ENCODE data around the gene CCSER2. TPM values are rescaled to one million over a fixed set of nuclear protein-coding genes. Genes with fewer than 3 reads are reported as not detected.

Gene CCSER2
- total RNA-seq, 2 experiments from 2014 or later = 77.8 to 78.8 TPM

- H3K4me3 Mint-ChIP-seq = no peak overlapping the region
- H3K4me1 Mint-ChIP-seq (ENCODE audit: low read depth) = peaks cover 6% of the 10 kb centered on the region
- H3K27ac Mint-ChIP-seq = no peak overlapping the region
- ATAC-seq (no peak), DNase-seq (no peak)
- POLR2A ChIA-PET = interaction anchor here (1.0 kb wide), 1 partner anchor 303 kb away, joined by 3 read pairs; no protein-coding TSS in a partner anchor
- H3K9me3 Mint-ChIP-seq (ENCODE audit: insufficient read depth) = no peaks in the 10 kb centered on the region
- peaks cover 20% of the 10 kb centered on the region for H3K27me3 Mint-ChIP-seq (ENCODE audit: low read depth)
- no peaks in the 10 kb centered on the region for H3K36me3 Mint-ChIP-seq (ENCODE audit: low read depth)
- CTCF ChIA-PET = interaction anchor here (1.0 kb wide), 3 partner anchors 113 to 276 kb away, joined by 3 read pairs; no protein-coding TSS in a partner anchor
These were observed 214.4 kb downstream of the CCSER2 start for GRCh38 chr10:84542522-84543490.

DNA sequence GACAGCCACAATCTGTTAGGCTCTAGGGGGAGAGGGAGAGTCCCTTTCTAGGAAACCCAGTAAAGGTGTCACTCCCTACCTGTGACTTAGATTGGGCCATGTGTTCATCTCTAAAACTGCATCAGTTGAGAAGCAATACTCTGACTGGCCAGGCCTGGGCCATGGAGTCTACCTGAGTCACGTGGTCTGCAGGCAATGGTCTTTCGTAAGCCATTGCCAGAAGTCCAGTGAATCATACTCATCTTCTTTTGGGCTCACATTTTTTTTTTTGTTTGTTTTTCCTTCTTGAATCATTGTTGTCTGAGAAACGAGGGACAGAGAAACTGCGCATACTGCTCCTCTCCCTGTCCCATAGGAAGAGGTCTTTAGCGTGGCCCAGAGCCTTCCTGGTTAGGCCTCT is 215.6 kb downstream of the CCSER2 start:
- H3K4me1 Mint-ChIP-seq (ENCODE audit: low read depth) = peaks cover 6% of the 10 kb centered on the region
- no peak for DNase-seq
- ATAC-seq = no peak
- H3K4me3 Mint-ChIP-seq = no peak overlapping the region
- H3K9me3 Mint-ChIP-seq (ENCODE audit: insufficient read depth) = no peaks in the 10 kb centered on the region
- no peaks in the 10 kb centered on the region for H3K36me3 Mint-ChIP-seq (ENCODE audit: low read depth)
- peaks cover 23% of the 10 kb centered on the region for H3K27me3 Mint-ChIP-seq (ENCODE audit: low read depth)
- ChIA-PET CTCF (no interaction called here), POLR2A (no interaction called here)
- no peak overlapping the region for H3K27ac Mint-ChIP-seq

DNA sequence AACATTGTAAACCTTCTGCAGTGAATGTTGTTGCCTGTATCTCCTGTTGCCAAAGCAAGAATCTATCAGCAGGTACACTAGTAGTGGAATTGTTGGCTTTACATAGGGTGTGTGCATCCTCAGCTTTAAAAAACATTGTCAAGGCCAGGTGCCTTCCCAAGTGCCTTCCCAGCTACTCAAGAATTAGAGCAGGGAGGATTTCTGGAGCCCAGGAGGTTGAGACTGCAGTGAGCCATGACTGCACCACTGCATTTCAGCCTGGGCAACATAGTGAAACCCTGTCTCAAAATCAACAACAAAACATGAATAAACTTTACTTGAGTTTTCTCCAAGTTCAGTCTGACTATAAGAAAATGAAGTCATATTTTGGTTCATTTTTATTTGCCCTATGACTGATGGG is 217.3 kb downstream of the CCSER2 start:
- no peak for DNase-seq

DNA sequence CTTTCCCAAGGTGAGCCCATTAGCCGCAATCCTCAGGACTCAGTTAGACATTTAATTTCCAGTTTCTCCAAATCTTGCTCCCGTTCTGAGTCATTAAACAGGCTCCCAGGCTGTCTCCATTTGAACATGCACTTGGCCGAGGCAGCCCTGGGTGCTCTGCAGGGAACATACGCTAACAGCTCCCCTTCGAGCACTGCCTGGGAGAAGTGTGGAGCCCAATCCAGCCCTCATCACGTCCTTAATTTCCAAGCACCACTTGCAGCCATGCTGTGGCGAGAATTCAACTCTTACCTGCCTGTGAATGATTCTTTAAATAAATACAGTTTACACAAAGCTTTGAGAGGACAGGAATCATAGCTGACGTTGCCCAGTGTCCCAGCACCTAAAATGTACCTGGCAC is 218.2 kb downstream of the CCSER2 start:
- Mint-ChIP-seq H3K27ac (no peak overlapping the region), H3K36me3 (ENCODE audit: low read depth) (no peaks in the 10 kb centered on the region), H3K27me3 (ENCODE audit: low read depth) (peaks cover 13% of the 10 kb centered on the region), H3K4me3 (no peak overlapping the region), H3K9me3 (ENCODE audit: insufficient read depth) (no peaks in the 10 kb centered on the region), H3K4me1 (ENCODE audit: low read depth) (no peaks in the 10 kb centered on the region)
- no peak for ATAC-seq
- POLR2A ChIA-PET = no interaction called here
- CTCF ChIA-PET = interaction anchor here (7.7 kb wide), 1 partner anchor 9 kb away, joined by 47 read pairs; no protein-coding TSS in a partner anchor
- DNase-seq = no peak

More for the DNA sequence above, 217.3 kb downstream of the CCSER2 start:
- Mint-ChIP-seq H3K4me1 (ENCODE audit: low read depth) (peaks cover 4% of the 10 kb centered on the region), H3K9me3 (ENCODE audit: insufficient read depth) (no peaks in the 10 kb centered on the region), H3K36me3 (ENCODE audit: low read depth) (no peaks in the 10 kb centered on the region), H3K27ac (no peak overlapping the region), H3K27me3 (ENCODE audit: low read depth) (peaks cover 17% of the 10 kb centered on the region), H3K4me3 (no peak overlapping the region)
- ChIA-PET POLR2A (no interaction called here), CTCF (interaction anchor here (7.7 kb wide), 1 partner anchor 8 kb away, joined by 47 read pairs; no protein-coding TSS in a partner anchor)
- ATAC-seq = no peak

DNA sequence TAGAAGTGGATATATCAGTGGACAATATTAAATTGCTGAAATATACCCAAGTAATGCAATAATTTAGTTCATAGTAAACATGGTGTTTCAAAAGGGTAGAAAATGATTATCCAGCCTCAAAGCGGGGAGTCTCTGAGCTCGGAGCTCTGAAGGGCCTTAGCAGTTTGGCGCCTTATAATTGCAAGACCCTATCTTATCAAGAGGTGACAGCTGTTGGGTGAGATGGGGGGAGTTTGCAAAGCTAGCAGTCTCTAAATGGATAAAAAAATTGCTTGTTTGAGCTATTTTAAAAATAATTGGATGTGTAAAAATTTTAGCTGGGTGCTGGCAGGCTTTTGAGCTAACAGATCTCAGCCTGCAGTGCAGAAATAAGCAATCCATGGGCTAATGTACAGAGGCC is 219.2 kb downstream of the CCSER2 start:
- POLR2A ChIA-PET = no interaction called here
- no peaks in the 10 kb centered on the region for H3K36me3 Mint-ChIP-seq (ENCODE audit: low read depth)

GRCh38 chr10:84548869-84549268 is 220.5 kb downstream of the CCSER2 start:
- no peak overlapping the region for H3K4me3 Mint-ChIP-seq
- ATAC-seq (no peak), DNase-seq (no peak)
- H3K27me3 Mint-ChIP-seq (ENCODE audit: low read depth) = peaks cover 10% of the 10 kb centered on the region
- no peaks in the 10 kb centered on the region for H3K4me1 Mint-ChIP-seq (ENCODE audit: low read depth)
- no peaks in the 10 kb centered on the region for H3K9me3 Mint-ChIP-seq (ENCODE audit: insufficient read depth)
- no peak overlapping the region for H3K27ac Mint-ChIP-seq
- CTCF ChIA-PET = interaction anchor here (0.6 to 7.7 kb wide), 6 partner anchors 8 to 281 kb away, joined by 3 to 47 read pairs (median 3); no protein-coding TSS in a partner anchor
- POLR2A ChIA-PET = no interaction called here
- no peaks in the 10 kb centered on the region for H3K36me3 Mint-ChIP-seq (ENCODE audit: low read depth)

More for the DNA sequence above, 219.2 kb downstream of the CCSER2 start:
- ATAC-seq = no peak
- no peak overlapping the region for H3K4me3 Mint-ChIP-seq
- H3K9me3 Mint-ChIP-seq (ENCODE audit: insufficient read depth) = no peaks in the 10 kb centered on the region
- no peak overlapping the region for H3K27ac Mint-ChIP-seq
- H3K4me1 Mint-ChIP-seq (ENCODE audit: low read depth) = no peaks in the 10 kb centered on the region
- CTCF ChIA-PET = interaction anchor here (1.0 to 7.7 kb wide), 2 partner anchors 10 kb away, joined by 4 to 47 read pairs; no protein-coding TSS in a partner anchor
- no peak for DNase-seq
- peaks cover 10% of the 10 kb centered on the region for H3K27me3 Mint-ChIP-seq (ENCODE audit: low read depth)

GRCh38 chr10:84549368-84550165 is 221.2 kb downstream of the CCSER2 start:
- CTCF ChIA-PET = interaction anchor here (0.6 to 7.7 kb wide), 5 partner anchors 8 to 66 kb away, joined by 3 to 47 read pairs (median 3); no protein-coding TSS in a partner anchor
- POLR2A ChIA-PET = no interaction called here
- Mint-ChIP-seq H3K27ac (no peak overlapping the region), H3K4me1 (ENCODE audit: low read depth) (no peaks in the 10 kb centered on the region), H3K36me3 (ENCODE audit: low read depth) (no peaks in the 10 kb centered on the region), H3K27me3 (ENCODE audit: low read depth) (peaks cover 10% of the 10 kb centered on the region), H3K9me3 (ENCODE audit: insufficient read depth) (no peaks in the 10 kb centered on the region), H3K4me3 (no peak overlapping the region)
- ATAC-seq (no peak), DNase-seq (no peak)

GRCh38 chr10:84550756-84551436 is 222.5 kb downstream of the CCSER2 start:
- ChIA-PET CTCF (interaction anchor here (2.3 to 7.7 kb wide), 2 partner anchors 10 to 14 kb away, joined by 8 to 47 read pairs; no protein-coding TSS in a partner anchor), POLR2A (interaction anchor here (0.6 kb wide), 1 partner anchor 169 kb away, joined by 3 read pairs; no protein-coding TSS in a partner anchor)
- Mint-ChIP-seq H3K9me3 (ENCODE audit: insufficient read depth) (no peaks in the 10 kb centered on the region), H3K27ac (no peak overlapping the region), H3K4me3 (no peak overlapping the region), H3K27me3 (ENCODE audit: low read depth) (peaks cover 10% of the 10 kb centered on the region), H3K4me1 (ENCODE audit: low read depth) (no peaks in the 10 kb centered on the region), H3K36me3 (ENCODE audit: low read depth) (no peaks in the 10 kb centered on the region)
- DNase-seq (no peak), ATAC-seq (no peak)

DNA sequence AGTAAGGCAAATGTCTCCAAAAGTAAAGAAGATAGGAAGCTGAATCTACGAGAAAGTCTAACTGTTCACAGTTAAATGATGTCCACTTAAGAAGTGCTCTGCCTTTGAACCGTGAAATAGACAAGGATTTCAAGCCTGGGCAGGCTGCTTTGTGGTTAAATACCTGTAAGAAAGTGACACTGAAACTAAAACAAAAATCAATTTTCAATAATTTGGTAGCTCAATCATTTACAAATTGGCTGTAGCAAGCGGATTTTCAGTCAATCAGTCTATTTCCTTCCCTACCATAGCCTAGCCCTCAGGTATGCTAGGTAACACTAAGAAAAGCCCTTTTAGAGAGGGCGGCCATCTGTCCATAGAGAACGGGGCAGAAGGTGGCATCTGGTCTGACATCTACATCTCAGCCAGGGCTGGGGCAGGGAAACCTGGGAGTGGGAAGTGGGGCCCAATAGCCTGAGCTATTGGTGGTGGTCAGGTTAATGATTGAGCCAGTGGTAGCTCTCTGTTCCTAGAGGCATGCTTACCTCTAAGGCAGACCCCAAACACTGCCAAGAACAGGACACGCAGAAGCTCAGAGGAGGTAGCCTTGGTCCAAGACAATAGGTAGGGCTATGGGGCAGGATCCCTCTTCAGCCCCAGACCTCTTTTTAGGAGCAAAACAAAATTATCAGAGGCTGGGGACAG is 223.2 kb downstream of the CCSER2 start:
- H3K4me3 Mint-ChIP-seq = no peak overlapping the region
- no peak overlapping the region for H3K27ac Mint-ChIP-seq
- ChIA-PET POLR2A (no interaction called here), CTCF (interaction anchor here (1.3 to 7.7 kb wide), 2 partner anchors 11 to 14 kb away, joined by 4 to 47 read pairs; no protein-coding TSS in a partner anchor)
- no peaks in the 10 kb centered on the region for H3K9me3 Mint-ChIP-seq (ENCODE audit: insufficient read depth)
- ATAC-seq = no peak
- peaks cover 10% of the 10 kb centered on the region for H3K27me3 Mint-ChIP-seq (ENCODE audit: low read depth)
- no peaks in the 10 kb centered on the region for H3K4me1 Mint-ChIP-seq (ENCODE audit: low read depth)
- no peak for DNase-seq
- no peaks in the 10 kb centered on the region for H3K36me3 Mint-ChIP-seq (ENCODE audit: low read depth)

- POLR2A ChIA-PET = no interaction called here
- Mint-ChIP-seq H3K27me3 (ENCODE audit: low read depth) (peaks cover 10% of the 10 kb centered on the region), H3K27ac (no peak overlapping the region), H3K4me3 (no peak overlapping the region), H3K4me1 (ENCODE audit: low read depth) (no peaks in the 10 kb centered on the region), H3K9me3 (ENCODE audit: insufficient read depth) (no peaks in the 10 kb centered on the region), H3K36me3 (ENCODE audit: low read depth) (no peaks in the 10 kb centered on the region)
- DNase-seq (no peak), ATAC-seq (no peak)
- CTCF ChIA-PET = interaction anchor here (1.3 to 7.7 kb wide), 2 partner anchors 12 to 15 kb away, joined by 4 to 47 read pairs; no protein-coding TSS in a partner anchor
These were observed 224.1 kb downstream of the CCSER2 start for GRCh38 chr10:84552478-84552877.

DNA sequence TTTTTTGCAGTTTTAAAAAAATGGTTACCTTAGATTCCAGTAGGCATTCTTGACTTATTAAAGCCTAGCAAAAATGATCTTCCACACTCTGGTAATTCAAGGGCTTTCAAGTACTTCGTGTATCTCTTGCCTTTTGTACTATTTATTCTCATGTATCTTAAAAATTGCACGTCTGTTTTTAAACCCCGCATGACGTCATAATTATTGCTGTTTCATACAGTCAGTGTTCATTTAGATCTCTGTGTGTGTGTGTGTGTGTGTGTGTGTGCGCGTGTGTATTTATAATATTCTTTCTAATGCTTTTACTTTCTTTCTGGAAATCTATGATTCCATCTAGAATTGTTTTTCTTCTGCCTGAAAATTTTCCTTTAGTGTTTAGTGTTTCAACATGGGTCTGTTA is 234.2 kb downstream of the CCSER2 start:
- CTCF ChIA-PET = no interaction called here
- Mint-ChIP-seq H3K4me3 (no peak overlapping the region), H3K36me3 (ENCODE audit: low read depth) (no peaks in the 10 kb centered on the region), H3K9me3 (ENCODE audit: insufficient read depth) (no peaks in the 10 kb centered on the region), H3K27me3 (ENCODE audit: low read depth) (peaks cover 7% of the 10 kb centered on the region), H3K4me1 (ENCODE audit: low read depth) (no peaks in the 10 kb centered on the region), H3K27ac (no peak overlapping the region)
- ATAC-seq (no peak), DNase-seq (no peak)
- POLR2A ChIA-PET = no interaction called here
